Left ventricle myocardium superior (tissue), 1 donor: ENCODE results near the gene AP3M1. TPM values are rescaled to one million over a fixed set of nuclear protein-coding genes. Genes with fewer than 3 reads are reported as not detected.
"Not testable (repeated sequence)": the region's sequence is repeated elsewhere in the genome, so short reads cannot be mapped to it uniquely, and the experiment has no call there.

ENCODE experiments used
- ATAC-seq: fragments of 200-7000 bp; cut with Tn5 transposase; one replicate; pipeline ENCODE4 v1.9.1; 2020; ENCODE audit warnings: mild to moderate bottlenecking, moderate library complexity
- DNase-seq: peaks from one replicate; pipeline ENCODE4 v3.0.0-alpha.2; 2020
- intact Hi-C: fragments of 100-400 bp; cut with micrococcal nuclease; formaldehyde crosslinking; loops from one replicate; pipeline ENCODE4 v1.11.0; 2022
- total RNA-seq: library from RNA; stranded (reverse); fragmentation: NEBNext Ultra II Directional; extraction: Animal tissue kit (Norgen Biotek cat#: 25700); gene quantifications from one replicate; pipeline ENCODE4 v1.2.1, GENCODE V29; 2021
- donor health status: DM: no; HTN: yes; CAD: no; lungs with severe emphysema.

AP3M1 gene
- total RNA-seq, 1 donor from 2014 or later = 27.9 TPM

- DNase-seq (no peak), ATAC-seq (no peak)
- intact Hi-C loops = no loop called here
Measured at GRCh38 chr10:74165530-74165901, 14.9 kb upstream of the AP3M1 start.

- intact Hi-C loops = no loop called here
- ATAC-seq (no peak), DNase-seq (no peak)
Measured at GRCh38 chr10:74164716-74165529, 14.3 kb upstream of the AP3M1 start.

GRCh38 chr10:74163319-74164068 lies 12.9 kb upstream of the AP3M1 start:
- DNase-seq (no peak), ATAC-seq (no peak)
- intact Hi-C loops = no loop called here

GRCh38 chr10:74160013-74160412 lies 9.4 kb upstream of the AP3M1 start:
- ATAC-seq (no peak), DNase-seq (no peak)
- intact Hi-C loops = no loop called here

GRCh38 chr10:74156919-74157289 lies 6.3 kb upstream of the AP3M1 start:
- peak; percentile 72 for DNase-seq
- ATAC-seq = peak; percentile 84
- intact Hi-C loops = no loop called here

GRCh38 chr10:74153676-74154075 lies 3.0 kb upstream of the AP3M1 start:
- DNase-seq (no peak), ATAC-seq (no peak)
- intact Hi-C loops = no loop called here

GRCh38 chr10:74153123-74153522 lies 2.5 kb upstream of the AP3M1 start:
- DNase-seq (no peak), ATAC-seq (no peak)
- intact Hi-C loops = no loop called here

GRCh38 chr10:74151879-74152722 lies 1.5 kb upstream of the AP3M1 start:
- DNase-seq (no peak), ATAC-seq (no peak)

GRCh38 chr10:74150990-74151878 lies 606 bp upstream of the AP3M1 start, which contains the start of gene ADK:
ADK (plus strand) TSS chr10:74151221; CDS start chr10:74151279, 58 bp downstream.
- DNase-seq = peak; percentile 100
- peak; percentile 95 for ATAC-seq
- intact Hi-C loops = no loop called here

More at GRCh38 chr10:74151879-74152722, 1.5 kb upstream of the AP3M1 start:
- intact Hi-C loops = no loop called here

GRCh38 chr10:74146980-74147379 lies 3.6 kb downstream of the AP3M1 start:
- ATAC-seq, intact Hi-C loops, DNase-seq: not testable (repeated sequence)

GRCh38 chr10:74145133-74145532 lies 5.5 kb downstream of the AP3M1 start:
- ATAC-seq = peak; percentile 50
- intact Hi-C loops = no loop called here
- no peak for DNase-seq

GRCh38 chr10:74140553-74140952 lies 10.1 kb downstream of the AP3M1 start:
- no peak for DNase-seq

GRCh38 chr10:74139981-74140380 lies 10.6 kb downstream of the AP3M1 start:
- intact Hi-C loops = no loop called here

More at GRCh38 chr10:74140553-74140952, 10.1 kb downstream of the AP3M1 start:
- no peak for ATAC-seq
- intact Hi-C loops = no loop called here

GRCh38 chr10:74138596-74138995 lies 12.0 kb downstream of the AP3M1 start:
- ATAC-seq, intact Hi-C loops, DNase-seq: not testable (repeated sequence)

More at GRCh38 chr10:74139981-74140380, 10.6 kb downstream of the AP3M1 start:
- DNase-seq (no peak), ATAC-seq (no peak)

GRCh38 chr10:74137992-74138391 lies 12.6 kb downstream of the AP3M1 start:
- ATAC-seq = no peak

GRCh38 chr10:74135452-74135851 lies 15.2 kb downstream of the AP3M1 start:
- DNase-seq = no peak
- no peak for ATAC-seq
- intact Hi-C loops = no loop called here

More at GRCh38 chr10:74137992-74138391, 12.6 kb downstream of the AP3M1 start:
- DNase-seq = no peak
- intact Hi-C loops = no loop called here

GRCh38 chr10:74133923-74134820 lies 16.5 kb downstream of the AP3M1 start:
- DNase-seq (no peak), ATAC-seq (no peak)
- intact Hi-C loops = no loop called here
